Stimulated activated naive CD4-positive, alpha-beta T cell (primary cell): ENCODE results near the gene SLC9A9.

Experiments
- DNase-seq, 6 experiments: peaks; one replicate each; lab custom pipeline; 2025; lab: John Stamatoyannopoulos, UW

Gene SLC9A9

DNA sequence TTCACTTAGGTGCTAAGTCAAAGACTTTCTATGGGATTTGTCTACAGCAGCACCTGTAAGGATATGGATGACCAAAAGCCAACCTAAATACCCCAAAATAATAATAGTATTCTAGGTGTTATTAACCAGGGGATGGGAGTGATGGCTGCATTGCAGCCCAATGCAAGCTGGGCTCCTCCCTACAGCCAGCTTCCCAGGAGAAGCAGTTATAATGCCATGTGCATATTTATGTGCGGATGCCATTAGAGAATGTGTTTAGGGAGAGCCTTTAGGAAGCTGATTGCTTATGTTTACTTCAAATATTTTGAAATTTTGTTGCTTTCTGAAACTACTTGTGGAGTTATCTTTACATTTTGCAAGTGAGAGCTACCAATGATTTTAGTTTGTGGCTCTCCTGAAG, 491.4 kb downstream of the SLC9A9 start:
- DNase-seq = no peak

DNA sequence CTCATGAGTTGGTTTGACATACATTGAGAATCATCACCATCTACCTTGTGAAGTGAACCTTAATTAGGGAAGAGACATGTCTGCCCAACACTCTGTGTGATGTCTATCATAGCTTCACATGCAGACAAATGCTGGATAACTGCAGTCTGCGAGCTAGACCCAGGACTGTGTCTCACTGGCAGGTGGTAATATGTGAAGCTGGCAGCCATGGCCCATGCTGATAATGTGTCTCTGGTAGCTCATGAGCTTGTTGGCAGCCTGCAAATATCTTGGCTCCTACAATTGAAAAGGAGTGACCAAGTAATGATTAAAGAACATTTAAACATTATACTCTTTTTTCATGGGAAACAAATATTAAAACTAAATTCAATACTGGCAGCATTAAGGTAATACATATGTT, 493.9 kb downstream of the SLC9A9 start:
- no peak for DNase-seq

DNA sequence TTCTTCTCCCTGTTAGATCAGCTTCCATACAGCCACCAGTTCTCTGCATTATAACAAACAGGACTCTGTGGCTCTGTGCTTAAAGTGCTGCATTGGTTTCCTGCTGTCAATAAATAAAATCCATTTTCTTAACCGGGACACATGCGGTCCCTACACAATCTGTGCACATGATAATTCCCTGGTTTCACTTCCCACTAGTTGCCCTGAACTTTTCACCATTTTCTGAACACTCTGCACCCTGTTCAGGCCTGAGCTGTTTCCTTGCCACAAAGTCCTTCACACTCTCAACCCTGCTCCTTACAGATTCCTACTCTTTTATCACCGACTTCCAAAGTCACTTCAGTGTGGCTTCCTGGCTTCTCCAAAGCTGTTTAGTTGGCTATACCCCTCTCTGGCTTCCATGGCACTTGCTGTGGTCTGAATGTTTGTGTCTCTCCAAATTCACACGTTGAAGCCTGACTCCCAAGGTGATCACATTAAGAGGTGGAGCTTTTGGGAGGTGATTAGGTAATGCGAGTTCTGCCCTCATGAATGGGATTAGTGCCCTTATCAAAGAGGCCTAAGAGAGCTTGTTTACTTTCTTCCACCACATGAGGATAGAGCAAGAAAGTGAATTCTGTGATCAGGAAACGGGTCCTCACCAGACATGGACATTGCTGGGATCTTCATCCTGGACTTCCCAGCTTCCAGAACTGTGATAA, 495.3 kb downstream of the SLC9A9 start:
- no peak for DNase-seq

- DNase-seq = no peak
These were observed 496.2 kb downstream of the SLC9A9 start for GRCh38 chr3:143351895-143352608.

DNA sequence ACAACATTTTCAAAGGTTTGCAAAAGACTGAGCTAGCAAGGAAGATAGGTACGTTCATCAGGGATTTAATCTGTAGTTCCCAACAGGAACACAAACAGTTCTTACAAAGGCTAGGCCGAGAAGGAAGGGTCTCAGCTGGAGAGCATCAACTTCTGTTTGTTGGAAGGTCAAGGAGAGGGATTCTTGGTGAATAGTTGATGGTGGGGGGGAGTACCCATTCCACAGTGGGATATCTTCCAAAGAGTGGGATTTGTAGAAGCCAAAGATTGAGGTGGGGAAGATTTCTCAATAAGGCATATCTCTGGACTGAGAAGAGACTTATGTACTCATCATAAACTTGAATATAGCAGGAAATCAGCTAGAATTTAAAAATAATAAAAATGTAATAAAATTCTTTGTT, 496.9 kb downstream of the SLC9A9 start:
- DNase-seq = no peak

- no peak for DNase-seq
These were observed 498.8 kb downstream of the SLC9A9 start for GRCh38 chr3:143349455-143349854.

GRCh38 chr3:143348486-143349327, 499.6 kb downstream of the SLC9A9 start:
- peak in 3 of 6 experiments; percentile 31 to 45 (median 35) for DNase-seq

- DNase-seq = no peak
These were observed 503.6 kb downstream of the SLC9A9 start for GRCh38 chr3:143344516-143345165.

DNA sequence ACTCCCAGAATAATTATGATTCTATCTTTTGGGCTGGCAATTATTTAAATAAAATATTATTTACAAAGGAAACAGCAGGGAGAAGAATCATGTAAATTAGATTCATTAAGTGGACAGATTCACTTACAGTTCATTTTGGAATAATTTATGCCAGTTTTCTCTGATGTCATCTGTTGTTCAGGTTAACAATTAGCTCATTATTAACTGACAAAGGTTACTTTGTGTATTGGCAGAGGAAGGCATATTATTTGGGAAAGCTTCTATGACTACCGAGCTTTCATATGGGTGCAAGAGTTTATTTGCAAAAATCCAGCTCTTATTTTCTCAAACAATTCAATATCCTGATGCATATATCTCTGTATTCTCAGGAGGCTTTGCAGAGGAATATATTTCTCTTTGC, 504.3 kb downstream of the SLC9A9 start:
- no peak for DNase-seq

DNA sequence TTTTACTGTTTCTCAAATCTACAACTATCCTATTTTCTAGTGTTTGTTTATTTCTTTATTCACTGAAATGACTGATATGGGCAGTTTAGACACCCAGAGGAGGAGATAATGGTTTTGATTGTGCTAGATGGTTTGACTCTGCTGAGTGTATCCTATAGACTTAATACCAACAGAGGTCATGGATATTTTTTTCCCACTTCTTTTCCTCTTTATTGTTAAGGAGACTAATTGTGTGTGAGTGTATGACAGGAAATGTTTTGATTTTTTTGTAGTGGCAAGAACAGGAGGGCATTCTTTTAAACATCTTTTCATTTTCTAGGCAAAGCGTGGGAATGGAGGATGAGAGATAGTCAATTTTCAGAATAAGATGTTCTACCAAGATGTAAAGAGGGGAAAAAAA, 505.2 kb downstream of the SLC9A9 start:
- DNase-seq = no peak

GRCh38 chr3:143339451-143339850, 508.8 kb downstream of the SLC9A9 start:
- DNase-seq = no peak

DNA sequence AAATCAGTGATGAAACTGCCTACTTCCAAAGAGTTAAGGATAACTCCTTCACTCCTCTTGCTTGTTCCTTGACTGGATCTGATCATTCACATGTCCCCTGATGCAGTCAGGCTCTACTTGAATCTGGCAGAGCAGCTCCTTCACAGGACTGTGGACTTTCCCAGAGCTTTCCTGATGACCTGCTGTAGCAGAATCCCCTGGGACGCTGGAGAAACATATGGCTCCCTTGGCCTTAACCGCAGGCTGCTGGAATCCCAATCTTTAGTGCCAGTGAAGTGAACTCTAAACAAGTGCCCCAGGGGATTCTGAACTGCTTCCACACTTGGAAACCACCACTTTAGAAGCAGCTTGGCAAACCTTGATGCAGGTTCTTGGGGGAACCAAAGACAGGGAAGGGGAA, 510.9 kb downstream of the SLC9A9 start:
- DNase-seq = no peak

- DNase-seq = no peak
These were observed 514.0 kb downstream of the SLC9A9 start for GRCh38 chr3:143334231-143334630.

- no peak for DNase-seq
These were observed 514.9 kb downstream of the SLC9A9 start for GRCh38 chr3:143333367-143333766.

GRCh38 chr3:143332026-143332425, 516.2 kb downstream of the SLC9A9 start:
- DNase-seq = no peak

- no peak for DNase-seq
These were observed 516.9 kb downstream of the SLC9A9 start for GRCh38 chr3:143331350-143331749.

- DNase-seq = no peak
These were observed 517.9 kb downstream of the SLC9A9 start for GRCh38 chr3:143330296-143330868.

DNA sequence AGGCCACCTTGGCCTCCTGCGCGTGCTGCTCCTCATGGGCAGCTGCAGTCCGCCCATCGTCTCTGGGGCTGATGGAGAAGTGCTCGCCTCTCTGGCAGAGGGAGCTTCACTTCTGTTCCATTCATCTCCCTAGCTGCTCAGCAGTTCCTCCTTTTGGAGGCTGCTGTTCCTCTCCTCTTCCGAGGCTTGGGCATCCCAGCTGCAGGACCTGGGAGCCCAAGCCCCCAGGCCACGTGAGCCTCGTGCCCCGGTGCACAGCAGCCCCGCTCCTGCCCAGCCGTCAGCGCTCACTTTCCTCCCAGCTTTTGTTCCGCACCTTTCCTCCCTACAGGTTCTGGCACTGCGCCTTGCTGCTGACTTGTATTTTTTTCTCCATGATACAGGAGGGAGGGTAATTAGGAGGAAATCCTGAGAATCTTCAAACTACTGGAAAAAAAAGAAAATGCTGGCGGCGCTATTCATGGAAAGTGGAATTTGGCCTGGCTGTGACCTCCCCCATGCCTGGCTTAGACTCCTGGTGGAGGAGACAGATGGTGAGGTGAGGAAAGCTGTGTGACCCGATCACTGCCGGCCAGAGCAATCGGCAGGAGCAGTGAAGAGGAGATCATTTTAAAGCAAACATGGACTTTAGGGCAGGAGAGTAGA, 518.6 kb downstream of the SLC9A9 start:
- no peak for DNase-seq

- DNase-seq = no peak
These were observed 519.8 kb downstream of the SLC9A9 start for GRCh38 chr3:143328451-143328850.

- DNase-seq = peak in 2 of 6 experiments; percentile 3 to 7
These were observed 521.1 kb downstream of the SLC9A9 start for GRCh38 chr3:143326983-143327778.
